SJSA1 (cell line): ENCODE results near the gene TOX3. TPM values are rescaled to one million over a fixed set of nuclear protein-coding genes. Genes with fewer than 3 reads are reported as not detected.

Experiments used
- DNase-seq, 2 experiments: peaks; one replicate each; pipeline ENCODE4 v3.0.0-alpha.2; 2015 to 2020; ENCODE audit warnings: low spot score in 2 of 2, low read depth in 1 of 2
- H3K27ac ChIP-seq: fragments of 250-450 bp; sonication (Bioruptor Pico); 2 replicates; pipeline ENCODE4 v1.5.1; 2020; ENCODE audit warnings: mild to moderate bottlenecking, moderate library complexity
- H3K27me3 ChIP-seq: fragments of 250-450 bp; sonication (Bioruptor Pico); replicated peaks from 2 replicates; pipeline ENCODE4 v1.5.1; 2020; ENCODE audit warnings: mild to moderate bottlenecking, moderate library complexity
- H3K36me3 ChIP-seq: fragments of 250-450 bp; sonication (Bioruptor Pico); 2 replicates; pipeline ENCODE4 v1.5.1; 2020; ENCODE audit warnings: mild to moderate bottlenecking
- H3K4me1 ChIP-seq: fragments of 250-450 bp; sonication (Bioruptor Pico); replicated peaks from 2 replicates; pipeline ENCODE4 v1.6.1; 2021; ENCODE audit warnings: mild to moderate bottlenecking
- H3K4me3 ChIP-seq: fragments of 250-450 bp; sonication (Bioruptor Pico); 2 replicates; pipeline ENCODE4 v1.5.1; 2020; ENCODE audit warnings: mild to moderate bottlenecking
- H3K9me3 ChIP-seq: fragments of 250-450 bp; sonication (Bioruptor Pico); replicated peaks from 2 replicates; pipeline ENCODE4 v1.5.1; 2020; ENCODE audit warnings: mild to moderate bottlenecking
- total RNA-seq: library from RNA; depleted of rRNA; stranded (reverse); fragments of >200 nt; shearing (Covaris generic); gene quantifications from 2 replicates; pipeline ENCODE4 v1.2.3, GENCODE V29; 2014

TOX3 gene
- total RNA-seq, 1 experiment from 2014 or later = 0.05 TPM

- Histone ChIP-seq H3K27me3 (no peaks in the 10 kb centered on the region), H3K36me3 (no peaks in the 10 kb centered on the region), H3K4me3 (no peak overlapping the region), H3K9me3 (no peaks in the 10 kb centered on the region), H3K4me1 (peaks cover 4% of the 10 kb centered on the region; the same call in 1 of the 2 replicates), H3K27ac (no peak overlapping the region)
- no peak for DNase-seq
These were observed 91.2 kb downstream of the TOX3 start for GRCh38 chr16:52455549-52456277.

- DNase-seq = no peak
- Histone ChIP-seq H3K9me3 (no peaks in the 10 kb centered on the region), H3K4me3 (no peak overlapping the region), H3K36me3 (no peaks in the 10 kb centered on the region), H3K27me3 (no peaks in the 10 kb centered on the region), H3K27ac (no peak overlapping the region), H3K4me1 (peaks cover 4% of the 10 kb centered on the region; the same call in 1 of the 2 replicates)
These were observed 93.3 kb downstream of the TOX3 start for GRCh38 chr16:52453644-52454043.

- no peaks in the 10 kb centered on the region for H3K9me3 ChIP-seq
- no peaks in the 10 kb centered on the region for H3K36me3 ChIP-seq
- no peak for DNase-seq
- H3K27ac ChIP-seq = no peak overlapping the region
- peaks cover 4% of the 10 kb centered on the region; the same call in 1 of the 2 replicates for H3K4me1 ChIP-seq
- no peaks in the 10 kb centered on the region for H3K27me3 ChIP-seq
- no peak overlapping the region for H3K4me3 ChIP-seq
These were observed 94.9 kb downstream of the TOX3 start for GRCh38 chr16:52451971-52452421.

DNA sequence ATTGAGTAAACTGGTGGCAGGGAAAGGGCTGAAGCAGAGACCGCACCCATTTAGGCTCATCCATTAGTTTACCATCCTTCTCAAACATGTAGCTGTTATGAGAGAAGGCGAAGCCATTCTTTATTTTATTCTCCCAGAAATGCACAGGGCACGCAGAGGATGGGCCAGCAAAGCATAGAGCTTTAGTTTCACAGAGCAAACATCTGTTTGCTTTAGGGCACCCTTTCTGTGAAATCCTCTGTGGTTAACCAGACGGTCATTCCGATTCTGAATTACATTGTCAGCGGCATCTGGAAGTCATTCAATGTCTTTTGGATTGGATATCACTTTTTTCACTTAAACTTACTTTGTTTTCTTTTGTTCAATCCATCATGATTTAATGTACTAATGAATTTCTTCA is 96.0 kb downstream of the TOX3 start:
- no peaks in the 10 kb centered on the region for H3K27me3 ChIP-seq
- peak in 1 of 2 experiments; percentile 23 for DNase-seq
- no peak overlapping the region for H3K4me3 ChIP-seq
- H3K9me3 ChIP-seq = no peaks in the 10 kb centered on the region
- no peak overlapping the region for H3K27ac ChIP-seq
- H3K36me3 ChIP-seq = no peaks in the 10 kb centered on the region
- no peaks in the 10 kb centered on the region for H3K4me1 ChIP-seq

- no peaks in the 10 kb centered on the region for H3K4me1 ChIP-seq
- H3K9me3 ChIP-seq = no peaks in the 10 kb centered on the region
- no peak overlapping the region for H3K27ac ChIP-seq
- H3K36me3 ChIP-seq = no peaks in the 10 kb centered on the region
- no peak overlapping the region for H3K4me3 ChIP-seq
- no peak for DNase-seq
- no peaks in the 10 kb centered on the region for H3K27me3 ChIP-seq
These were observed 96.7 kb downstream of the TOX3 start for GRCh38 chr16:52450241-52450640.

GRCh38 chr16:52446080-52446479 is 100.9 kb downstream of the TOX3 start:
- no peaks in the 10 kb centered on the region for H3K9me3 ChIP-seq
- no peaks in the 10 kb centered on the region for H3K36me3 ChIP-seq
- H3K27me3 ChIP-seq = no peaks in the 10 kb centered on the region
- no peaks in the 10 kb centered on the region for H3K4me1 ChIP-seq
- no peak overlapping the region for H3K4me3 ChIP-seq
- no peak overlapping the region for H3K27ac ChIP-seq
- no peak for DNase-seq

GRCh38 chr16:52441886-52442285 is 105.1 kb downstream of the TOX3 start:
- Histone ChIP-seq H3K27ac (no peak overlapping the region), H3K36me3 (no peaks in the 10 kb centered on the region), H3K27me3 (no peaks in the 10 kb centered on the region), H3K4me1 (no peaks in the 10 kb centered on the region), H3K4me3 (no peak overlapping the region), H3K9me3 (no peaks in the 10 kb centered on the region)
- no peak for DNase-seq

DNA sequence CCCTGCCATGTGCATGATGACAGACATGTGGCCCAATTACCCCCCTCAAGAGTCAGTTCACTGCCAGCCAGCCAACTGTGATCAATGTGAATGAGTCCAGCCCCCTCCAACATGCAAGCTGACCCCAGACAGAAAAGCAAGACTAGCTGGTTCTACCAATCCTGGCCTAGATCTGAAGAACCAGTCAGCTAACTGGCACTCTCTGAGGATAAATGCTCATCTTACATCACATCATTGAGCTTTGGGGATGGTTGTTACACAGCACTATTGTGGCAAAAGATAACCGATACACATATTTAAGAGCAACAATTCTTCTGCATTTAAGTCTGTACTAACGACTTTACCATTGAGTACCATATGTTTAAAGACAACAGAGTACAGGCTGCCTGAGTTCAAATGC is 106.7 kb downstream of the TOX3 start:
- no peaks in the 10 kb centered on the region for H3K9me3 ChIP-seq

DNA sequence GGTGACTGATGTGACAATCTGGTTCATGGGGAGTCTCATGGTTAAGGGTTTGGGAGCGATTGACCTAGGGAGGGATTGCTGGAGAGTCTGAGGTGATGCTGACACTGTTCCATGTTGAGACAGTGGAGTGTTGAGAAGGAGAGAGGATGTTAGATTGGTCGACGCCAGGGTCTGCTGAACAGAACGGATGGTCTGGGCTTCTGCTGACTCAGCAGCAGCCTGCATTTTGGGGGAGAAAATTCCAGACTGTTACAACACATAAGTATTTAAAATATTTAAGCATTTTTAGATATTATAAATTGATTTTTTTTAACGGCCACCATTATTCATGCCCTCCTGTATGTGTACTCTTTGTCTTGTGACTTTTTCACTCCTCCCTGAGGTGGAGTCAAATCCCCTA is 107.2 kb downstream of the TOX3 start:
- DNase-seq = no peak

More for the DNA sequence above, 106.7 kb downstream of the TOX3 start:
- H3K27me3 ChIP-seq = no peaks in the 10 kb centered on the region
- DNase-seq = no peak
- no peaks in the 10 kb centered on the region for H3K4me1 ChIP-seq
- H3K36me3 ChIP-seq = no peaks in the 10 kb centered on the region
- H3K4me3 ChIP-seq = no peak overlapping the region
- no peak overlapping the region for H3K27ac ChIP-seq

GRCh38 chr16:52439171-52439701 is 107.7 kb downstream of the TOX3 start:
- Histone ChIP-seq H3K27me3 (no peaks in the 10 kb centered on the region), H3K36me3 (no peaks in the 10 kb centered on the region), H3K9me3 (no peaks in the 10 kb centered on the region), H3K27ac (no peak overlapping the region), H3K4me3 (no peak overlapping the region), H3K4me1 (no peaks in the 10 kb centered on the region)
- no peak for DNase-seq

More for the DNA sequence above, 107.2 kb downstream of the TOX3 start:
- Histone ChIP-seq H3K4me3 (no peak overlapping the region), H3K36me3 (no peaks in the 10 kb centered on the region), H3K27me3 (no peaks in the 10 kb centered on the region), H3K9me3 (no peaks in the 10 kb centered on the region), H3K4me1 (no peaks in the 10 kb centered on the region), H3K27ac (no peak overlapping the region)

DNA sequence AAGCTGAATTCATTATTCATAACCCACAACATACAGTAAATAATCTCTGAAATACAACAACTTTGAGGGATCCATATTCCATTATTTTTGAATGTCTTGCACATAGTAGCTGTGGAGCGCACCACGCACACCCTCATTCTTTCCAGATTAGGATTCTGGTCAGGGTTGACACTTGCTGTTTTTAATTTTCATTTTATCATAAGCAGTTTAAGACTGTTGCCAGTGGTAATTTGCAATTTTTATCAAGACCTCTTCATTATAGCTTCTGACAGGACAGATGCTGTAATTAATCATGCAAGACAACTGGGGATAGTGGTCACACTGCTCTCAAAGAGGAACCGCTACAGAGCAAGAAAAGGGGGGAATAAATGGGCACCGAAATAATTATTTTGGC is 109.7 kb downstream of the TOX3 start:
- no peak for DNase-seq
- H3K9me3 ChIP-seq = no peaks in the 10 kb centered on the region
- no peak overlapping the region for H3K27ac ChIP-seq
- H3K4me1 ChIP-seq = no peaks in the 10 kb centered on the region
- no peaks in the 10 kb centered on the region for H3K36me3 ChIP-seq
- no peak overlapping the region for H3K4me3 ChIP-seq
- no peaks in the 10 kb centered on the region for H3K27me3 ChIP-seq

- no peak overlapping the region for H3K4me3 ChIP-seq
- H3K4me1 ChIP-seq = no peaks in the 10 kb centered on the region
- H3K27ac ChIP-seq = no peak overlapping the region
- H3K36me3 ChIP-seq = no peaks in the 10 kb centered on the region
- DNase-seq = no peak
- H3K27me3 ChIP-seq = no peaks in the 10 kb centered on the region
- no peaks in the 10 kb centered on the region for H3K9me3 ChIP-seq
These were observed 110.3 kb downstream of the TOX3 start for GRCh38 chr16:52436339-52437276.

DNA sequence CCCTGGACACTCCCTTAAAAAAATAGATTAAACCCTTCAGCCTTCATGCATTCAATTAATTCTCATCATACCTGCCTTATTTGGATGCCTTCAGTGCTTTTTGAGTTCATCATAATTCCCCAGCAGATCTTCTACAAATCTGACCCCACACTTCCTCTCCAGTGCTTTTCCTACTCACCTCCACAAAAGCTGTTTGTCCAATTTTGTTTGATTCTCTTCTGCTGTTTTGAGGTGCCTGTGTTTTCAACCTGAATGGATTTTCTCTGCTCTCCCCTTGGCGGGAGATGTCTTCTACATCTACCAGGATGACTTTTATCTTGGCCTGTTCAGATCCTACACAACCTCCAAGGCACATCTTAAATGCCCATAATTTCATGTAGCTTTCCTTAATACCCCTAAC is 112.7 kb downstream of the TOX3 start:
- H3K4me3 ChIP-seq = no peak overlapping the region
- no peak overlapping the region for H3K27ac ChIP-seq
- H3K4me1 ChIP-seq = no peaks in the 10 kb centered on the region
- H3K9me3 ChIP-seq = no peaks in the 10 kb centered on the region
- no peaks in the 10 kb centered on the region for H3K27me3 ChIP-seq
- no peaks in the 10 kb centered on the region for H3K36me3 ChIP-seq
- no peak for DNase-seq

- H3K4me3 ChIP-seq = no peak overlapping the region
- no peaks in the 10 kb centered on the region for H3K36me3 ChIP-seq
- no peak overlapping the region for H3K27ac ChIP-seq
- no peaks in the 10 kb centered on the region for H3K9me3 ChIP-seq
- no peaks in the 10 kb centered on the region for H3K4me1 ChIP-seq
- no peaks in the 10 kb centered on the region for H3K27me3 ChIP-seq
- DNase-seq = no peak
These were observed 113.3 kb downstream of the TOX3 start for GRCh38 chr16:52433643-52434042.
